ENCODE measurements around the gene ACSS3.
A peak's percentile ranks its signal among the peaks of the same experiment; 100 is the strongest.

Gene ACSS3

GRCh38 chr12:81222846-81223592 is 145.1 kb downstream of the ACSS3 start:
- DNase-seq (ENCODE audit: low spot score): no peak

GRCh38 chr12:81224626-81225025 is 146.7 kb downstream of the ACSS3 start:
- DNase-seq (ENCODE audit: low spot score): no peak

- DNase-seq (ENCODE audit: low spot score): no peak
These were observed 151.9 kb downstream of the ACSS3 start for GRCh38 chr12:81229759-81230158.

GRCh38 chr12:81231574-81232368 is 153.9 kb downstream of the ACSS3 start:
- no peak for DNase-seq (ENCODE audit: low spot score)

- DNase-seq (ENCODE audit: low spot score): no peak
These were observed 167.6 kb downstream of the ACSS3 start for GRCh38 chr12:81245458-81245857.

GRCh38 chr12:81245907-81246570 is 168.2 kb downstream of the ACSS3 start:
- no peak for DNase-seq (ENCODE audit: low spot score)

- no peak for DNase-seq (ENCODE audit: low spot score)
These were observed 172.1 kb downstream of the ACSS3 start for GRCh38 chr12:81249976-81250375.

- DNase-seq (ENCODE audit: low spot score): no peak
These were observed 174.3 kb downstream of the ACSS3 start for GRCh38 chr12:81252228-81252627.

- no peak for DNase-seq (ENCODE audit: low spot score)
These were observed 175.5 kb downstream of the ACSS3 start for GRCh38 chr12:81253360-81253759.

GRCh38 chr12:81255456-81255855 is 177.6 kb downstream of the ACSS3 start:
- DNase-seq (ENCODE audit: low spot score): no peak

- DNase-seq (ENCODE audit: low spot score): no peak
These were observed 178.1 kb downstream of the ACSS3 start for GRCh38 chr12:81255947-81256346.

- DNase-seq (ENCODE audit: low spot score): peak; percentile 62
These were observed 180.2 kb downstream of the ACSS3 start for GRCh38 chr12:81257947-81258551.

GRCh38 chr12:81259360-81259759 is 181.5 kb downstream of the ACSS3 start:
- DNase-seq (ENCODE audit: low spot score): no peak

GRCh38 chr12:81261508-81262207 is 183.8 kb downstream of the ACSS3 start:
- DNase-seq (ENCODE audit: low spot score): no peak

- no peak for DNase-seq (ENCODE audit: low spot score)
These were observed 185.2 kb downstream of the ACSS3 start for GRCh38 chr12:81263072-81263471.

GRCh38 chr12:81270385-81270784 is 192.5 kb downstream of the ACSS3 start:
- DNase-seq (ENCODE audit: low spot score): no peak

GRCh38 chr12:81274637-81275529 is 197.0 kb downstream of the ACSS3 start:
- DNase-seq (ENCODE audit: low spot score): no peak

- DNase-seq (ENCODE audit: low spot score): no peak
These were observed 206.3 kb downstream of the ACSS3 start for GRCh38 chr12:81284137-81284536.

- DNase-seq (ENCODE audit: low spot score): no peak
These were observed 210.8 kb downstream of the ACSS3 start for GRCh38 chr12:81288651-81289050.

Data from SK-N-DZ (cell line).